Vagina (tissue), 2 donors: ENCODE measurements around the gene ISLR.

Experiments used
- CTCF ChIP-seq, 3 experiments: fragments of 450-650 bp in 2 of 3; fragments of 200-600 bp in 1 of 3; sonication (generic) in 1 of 3; IDR thresholded peaks; one replicate each; pipeline ENCODE4 v1.5.1; 2017 to 2019; ENCODE audit warnings: antibody characterized with exemption in 3 of 3, mild to moderate bottlenecking in 2 of 3, moderate library complexity in 2 of 3
- POLR2A ChIP-seq, 2 donors: fragments of 450-650 bp; IDR thresholded peaks; one replicate each; pipeline ENCODE4 v1.6.1; 2017; ENCODE audit warnings: antibody characterized with exemption in 2 of 2, mild to moderate bottlenecking in 2 of 2, moderate library complexity in 2 of 2
- POLR2AphosphoS5 ChIP-seq, 2 donors: sonication (generic); formaldehyde crosslinking; IDR thresholded peaks; one replicate each; pipeline ENCODE4 v1.9.0; 2017; ENCODE audit warnings: antibody characterized with exemption in 2 of 2, mild to moderate bottlenecking in 2 of 2, low read depth in 1 of 2; ENCODE audit not compliant: insufficient read depth in 1 of 2

- TF ChIP-seq CTCF (IDR thresholded peaks at IDR 0.05) (no peak), POLR2A (IDR thresholded peaks at IDR 0.05) (no peak), POLR2AphosphoS5 (IDR thresholded peaks at IDR 0.05; ENCODE audit: insufficient read depth in 1 of 2, low read depth in 1 of 2) (no peak)
These were observed 52.4 kb downstream of the ISLR start for GRCh38 chr15:74225928-74226327.
